Effector CD8-positive, alpha-beta T cell (primary cell): ENCODE measurements around the gene RNU5D-1.
"Not testable (repeated sequence)": the region's sequence is repeated elsewhere in the genome, so short reads cannot be mapped to it uniquely, and the experiment has no call there.

Source experiments
- DNase-seq: peaks from one replicate; lab custom pipeline; 2025; lab: John Stamatoyannopoulos, UW
- total RNA-seq, 4 experiments: gene quantifications; one replicate each; lab custom pipeline; 2026; lab: John Stamatoyannopoulos, UW

RNU5D-1 gene
- 0.54 to 2.7 (median 0.99) reads per million in 4 experiments for total RNA-seq

- peak; percentile 84 for DNase-seq
Measured at GRCh38 chr1:44730741-44731512, at the start of gene RNU5D-1. RNU5D-1 (minus strand) TSS chr1:44731170.

- DNase-seq, result no peak
Measured at GRCh38 chr1:44780583-44781121, 49.7 kb upstream of the RNU5D-1 start.

- DNase-seq, result no peak
Measured at GRCh38 chr1:44778705-44779576, 48.0 kb upstream of the RNU5D-1 start.

GRCh38 chr1:44777969-44778635, 47.1 kb upstream of the RNU5D-1 start:
- no peak for DNase-seq

- DNase-seq, result no peak
Measured at GRCh38 chr1:44777547-44777946, 46.6 kb upstream of the RNU5D-1 start.

GRCh38 chr1:44776730-44777068, 45.7 kb upstream of the RNU5D-1 start:
- DNase-seq, result no peak

- no peak for DNase-seq
Measured at GRCh38 chr1:44775930-44776729, 45.2 kb upstream of the RNU5D-1 start.

GRCh38 chr1:44775078-44775929, 44.3 kb upstream of the RNU5D-1 start, which contains the start of gene RPS8:
RPS8 (plus strand) TSS chr1:44775540; CDS start chr1:44775597, 57 bp downstream.
- peak; percentile 80 for DNase-seq

- DNase-seq, result not testable (repeated sequence)
Measured at GRCh38 chr1:44766421-44766820, 35.5 kb upstream of the RNU5D-1 start.

GRCh38 chr1:44760876-44761275, 29.9 kb upstream of the RNU5D-1 start:
- DNase-seq, result no peak

- no peak for DNase-seq
Measured at GRCh38 chr1:44759077-44759476, 28.1 kb upstream of the RNU5D-1 start.

- DNase-seq, result no peak
Measured at GRCh38 chr1:44757420-44757819, 26.4 kb upstream of the RNU5D-1 start.

- DNase-seq, result no peak
Measured at GRCh38 chr1:44747878-44748277, 16.9 kb upstream of the RNU5D-1 start.

GRCh38 chr1:44743211-44743610, 12.2 kb upstream of the RNU5D-1 start:
- no peak for DNase-seq

GRCh38 chr1:44740179-44740617, 9.2 kb upstream of the RNU5D-1 start:
- no peak for DNase-seq

GRCh38 chr1:44739307-44740178, 8.6 kb upstream of the RNU5D-1 start, which contains the start of gene KIF2C:
KIF2C (plus strand) TSS chr1:44739837; CDS start chr1:44739933, 96 bp downstream.
- peak; percentile 91 for DNase-seq

- not testable (repeated sequence) for DNase-seq
Measured at GRCh38 chr1:44738953-44739306, 8.0 kb upstream of the RNU5D-1 start.

- DNase-seq, result no peak
Measured at GRCh38 chr1:44735992-44736391, 5.0 kb upstream of the RNU5D-1 start.

- no peak for DNase-seq
Measured at GRCh38 chr1:44733784-44734183, 2.8 kb upstream of the RNU5D-1 start.
